ENCODE data around the gene BRINP2.

The BRINP2 gene

DNA sequence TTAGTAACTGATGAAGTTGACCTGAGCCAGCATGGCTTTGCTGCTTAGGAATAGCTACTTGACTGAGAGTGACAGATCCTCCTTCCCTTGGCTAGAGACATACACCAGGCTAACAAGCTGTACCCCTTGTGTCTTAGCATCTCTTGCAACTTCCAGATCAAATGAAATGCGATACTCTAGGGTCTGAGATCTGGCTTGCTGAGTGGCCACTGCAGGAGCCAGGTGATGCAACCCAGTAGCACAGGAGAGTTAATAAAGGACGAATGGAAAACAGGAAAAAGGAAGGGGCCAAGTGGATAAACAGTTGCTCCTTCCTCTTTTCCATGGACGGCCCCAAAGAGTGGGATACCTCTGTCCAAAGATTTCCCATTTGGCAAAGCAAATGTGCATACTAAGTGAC lies 44.5 kb upstream of the BRINP2 start:
- Histone ChIP-seq H3K27ac (ENCODE audit: low read depth, low read length, poor library complexity, severe bottlenecking) (no peak overlapping the region), H3K4me3 (ENCODE audit: low read depth, low read length, poor library complexity, severe bottlenecking) (no peak overlapping the region), H4K20me1 (ENCODE audit: insufficient read depth, low read length) (no peaks in the 10 kb centered on the region), H3K9me2 (ENCODE audit: low read depth, low read length) (no peaks in the 10 kb centered on the region), H3K4me2 (ENCODE audit: low read length) (no peak overlapping the region), H3K9me3 (ENCODE audit: low read length) (no peaks in the 10 kb centered on the region), H3F3A (ENCODE audit: insufficient read depth, low read length) (no peaks in the 10 kb centered on the region), H3K4me1 (ENCODE audit: insufficient read depth, low read length, severe bottlenecking) (no peaks in the 10 kb centered on the region), H3K9ac (ENCODE audit: low read length) (no peak overlapping the region), H3K36me3 (ENCODE audit: insufficient read depth, low read length) (no peaks in the 10 kb centered on the region), H3K27me3 (ENCODE audit: insufficient read depth, low read length) (no peaks in the 10 kb centered on the region), H2AFZ (ENCODE audit: low read length) (no peak overlapping the region), H3K79me2 (ENCODE audit: insufficient read depth, low read length) (no peaks in the 10 kb centered on the region)
- no peak for TF ChIP-seq EZH2 (IDR thresholded peaks at IDR 0.05; ENCODE audit: borderline replicate concordance, low read length)
- TF ChIP-seq CTCF (IDR thresholded peaks at IDR 0.05; ENCODE audit: low read length), result no peak

- Histone ChIP-seq H3K9me2 (ENCODE audit: low read depth, low read length) (no peaks in the 10 kb centered on the region), H3K27ac (ENCODE audit: low read depth, low read length, poor library complexity, severe bottlenecking) (no peak overlapping the region), H4K20me1 (ENCODE audit: insufficient read depth, low read length) (no peaks in the 10 kb centered on the region), H3K4me2 (ENCODE audit: low read length) (no peak overlapping the region), H3F3A (ENCODE audit: insufficient read depth, low read length) (no peaks in the 10 kb centered on the region), H3K36me3 (ENCODE audit: insufficient read depth, low read length) (no peaks in the 10 kb centered on the region), H3K9me3 (ENCODE audit: low read length) (no peaks in the 10 kb centered on the region), H2AFZ (ENCODE audit: low read length) (no peak overlapping the region), H3K79me2 (ENCODE audit: insufficient read depth, low read length) (no peaks in the 10 kb centered on the region), H3K27me3 (ENCODE audit: insufficient read depth, low read length) (no peaks in the 10 kb centered on the region), H3K9ac (ENCODE audit: low read length) (no peak overlapping the region), H3K4me1 (ENCODE audit: insufficient read depth, low read length, severe bottlenecking) (no peaks in the 10 kb centered on the region), H3K4me3 (ENCODE audit: low read depth, low read length, poor library complexity, severe bottlenecking) (no peak overlapping the region)
- no peak for TF ChIP-seq EZH2 (IDR thresholded peaks at IDR 0.05; ENCODE audit: borderline replicate concordance, low read length)
- no peak for TF ChIP-seq CTCF (IDR thresholded peaks at IDR 0.05; ENCODE audit: low read length)
Observed at GRCh38 chr1:177128665-177129281, 42.0 kb upstream of the BRINP2 start.

- Histone ChIP-seq H4K20me1 (ENCODE audit: insufficient read depth, low read length) (no peaks in the 10 kb centered on the region), H3K27ac (ENCODE audit: low read depth, low read length, poor library complexity, severe bottlenecking) (no peak overlapping the region), H3K9ac (ENCODE audit: low read length) (no peak overlapping the region), H3K79me2 (ENCODE audit: insufficient read depth, low read length) (no peaks in the 10 kb centered on the region), H3K9me2 (ENCODE audit: low read depth, low read length) (no peaks in the 10 kb centered on the region), H3K4me1 (ENCODE audit: insufficient read depth, low read length, severe bottlenecking) (no peaks in the 10 kb centered on the region), H3K4me2 (ENCODE audit: low read length) (no peak overlapping the region), H2AFZ (ENCODE audit: low read length) (no peak overlapping the region), H3F3A (ENCODE audit: insufficient read depth, low read length) (no peaks in the 10 kb centered on the region), H3K27me3 (ENCODE audit: insufficient read depth, low read length) (no peaks in the 10 kb centered on the region), H3K4me3 (ENCODE audit: low read depth, low read length, poor library complexity, severe bottlenecking) (no peak overlapping the region), H3K9me3 (ENCODE audit: low read length) (no peaks in the 10 kb centered on the region), H3K36me3 (ENCODE audit: insufficient read depth, low read length) (no peaks in the 10 kb centered on the region)
- TF ChIP-seq EZH2 (IDR thresholded peaks at IDR 0.05; ENCODE audit: borderline replicate concordance, low read length) (no peak), CTCF (IDR thresholded peaks at IDR 0.05; ENCODE audit: low read length) (no peak)
Observed at GRCh38 chr1:177130451-177130945, 40.3 kb upstream of the BRINP2 start.
